Spleen (tissue), 11 donors: ENCODE results near the gene JAKMIP1. TPM values are rescaled to one million over a fixed set of nuclear protein-coding genes. Genes with fewer than 3 reads are reported as not detected.

ENCODE experiments used
- DNase-seq: peaks from one replicate; pipeline ENCODE4 v3.0.0-alpha.2; 2020
- H3K27ac ChIP-seq, 8 donors: fragments of 200-600 bp; sonication (generic) in 7 of 8; 1 replicate in 4 of 8; 2 replicates in 4 of 8; pipeline versions ENCODE4 v1.5.0 to v1.8.0; 2016 to 2021; ENCODE audit warnings: inconsistent platforms in 4 of 8, mild to moderate bottlenecking in 4 of 8, moderate library complexity in 1 of 8
- H3K27me3 ChIP-seq, 7 donors: fragments of 200-600 bp; sonication (generic) in 6 of 7; replicated peaks in 1 of 7; 1 replicate in 4 of 7; 2 replicates in 3 of 7; pipeline versions ENCODE4 v1.5.0 to v1.8.0; 2016 to 2021; ENCODE audit warnings: inconsistent platforms in 3 of 7, mild to moderate bottlenecking in 1 of 7
- H3K36me3 ChIP-seq, 6 donors: fragments of 200-600 bp; sonication (generic) in 5 of 6; 1 replicate in 4 of 6; 2 replicates in 2 of 6; pipeline versions ENCODE4 v1.5.0 to v1.8.0; 2016 to 2021; ENCODE audit warnings: inconsistent platforms in 2 of 6
- H3K4me1 ChIP-seq, 6 donors: fragments of 200-600 bp; sonication (generic) in 5 of 6; 1 replicate in 3 of 6; 2 replicates in 3 of 6; pipeline versions ENCODE4 v1.5.0 to v1.8.0; 2016 to 2021; ENCODE audit warnings: inconsistent platforms in 3 of 6
- H3K4me3 ChIP-seq, 8 donors: fragments of 200-600 bp; sonication (generic) in 7 of 8; 1 replicate in 4 of 8; 2 replicates in 4 of 8; pipeline versions ENCODE4 v1.5.0 to v1.8.0; 2016 to 2021; ENCODE audit warnings: inconsistent platforms in 4 of 8, mild to moderate bottlenecking in 4 of 8, moderate library complexity in 2 of 8
- H3K9me3 ChIP-seq, 8 donors: fragments of 200-600 bp; sonication (generic) in 7 of 8; 1 replicate in 4 of 8; 2 replicates in 4 of 8; pipeline versions ENCODE4 v1.5.0 to v1.8.0; 2016 to 2021; ENCODE audit warnings: inconsistent platforms in 4 of 8
- CTCF ChIP-seq, 11 experiments: fragments of 200-600 bp in 7 of 11; fragments of 450-650 bp in 4 of 11; sonication (generic) in 4 of 11; IDR thresholded peaks in 8 of 11; conservative IDR thresholded peaks in 3 of 11; 1 replicate in 7 of 11; 2 replicates in 4 of 11; pipeline versions ENCODE4 v1.4.0 to v1.8.0; 2016 to 2021; ENCODE audit warnings: antibody characterized with exemption in 11 of 11, inconsistent platforms in 4 of 11, mild to moderate bottlenecking in 1 of 11
- POLR2A ChIP-seq, 3 donors: fragments of 450-650 bp; IDR thresholded peaks; one replicate each; pipeline ENCODE4 v1.5.1; 2017; ENCODE audit warnings: antibody characterized with exemption in 3 of 3, mild to moderate bottlenecking in 1 of 3
- POLR2AphosphoS5 ChIP-seq, 3 donors: sonication (generic); formaldehyde crosslinking; IDR thresholded peaks; one replicate each; pipeline ENCODE4 v1.5.1; 2017; ENCODE audit warnings: antibody characterized with exemption in 3 of 3
- WGBS, 5 donors: extraction: QIAGEN DNeasy Blood & Tissue Kit in 3 of 5; methylation state at CpG; one replicate each; pipeline versions ENCODE4 v1.1.5 to v1.1.7; 2013 to 2018; 5-methylcytosine and 5-hydroxymethylcytosine counted together
- intact Hi-C: fragments of 100-400 bp; cut with DNase I; formaldehyde crosslinking; loops from one replicate; pipeline ENCODE4 v1.15.0; 2023; ENCODE audit warnings: low total_unique reads
- polyA plus RNA-seq, 3 donors: library from polyadenylated mRNA; stranded (reverse); fragments of 200-250 nt; gene quantifications; one replicate each; pipeline ENCODE4 v1.2.1, GENCODE V29; 2013
- total RNA-seq, 7 donors: library from RNA; depleted of rRNA in 3 of 7; stranded (reverse); fragments of >200 nt in 3 of 7; fragmentation: NEBNext Ultra II Directional in 4 of 7; extraction: Animal tissue kit (Norgen Biotek cat#: 25700) in 4 of 7; gene quantifications; one replicate each; pipeline versions ENCODE4 v1.1.0 to v1.2.1, GENCODE V29; 2016 to 2021
- donor health status: healthy with polysubstance abuse.
- donor health status: DM: no; HTN: no; CAD: no; lungs with moderate emphysema.
- donor health status: DM: no; HTN: no; CAD: no.
- donor health status: Bipolar disorder and iron deficiency.
- donor health status: healthy.
- donor health status: DM: no; HTN: no; CAD: no.
- donor health status: DM: yes; HTN: yes; CAD: no.

The JAKMIP1 gene
- total and polyA plus RNA-seq, 10 donors, result 0.37 to 8.7 (median 2.6) TPM

- Histone ChIP-seq H3K4me1 (no peaks in the 10 kb centered on the region), H3K9me3 (peaks cover 0 to 26% (median 13%) of the 10 kb centered on the region in 8 donors), H3K27me3 (peaks cover 0 to 5% (median 0%) of the 10 kb centered on the region in 7 donors), H3K36me3 (no peaks in the 10 kb centered on the region), H3K4me3 (no peak overlapping the region), H3K27ac (no peak overlapping the region)
- TF ChIP-seq CTCF (IDR thresholded peaks at IDR 0.05 in 8 of 11, conservative IDR thresholded peaks at IDR 0.05 in 3 of 11) (no peak), POLR2A (IDR thresholded peaks at IDR 0.05) (no peak), POLR2AphosphoS5 (IDR thresholded peaks at IDR 0.05) (no peak)
- intact Hi-C loops, result no loop called here
- DNase-seq, result peak; percentile 40
- 71 to 81% (median 80%) methylated on average over 6 of the region's 6 CpGs for WGBS, 5 donors
These were observed 52.9 kb downstream of the JAKMIP1 start for GRCh38 chr4:6147441-6147840.

GRCh38 chr4:6143603-6144181 lies 56.7 kb downstream of the JAKMIP1 start:
- no peak for TF ChIP-seq POLR2A (IDR thresholded peaks at IDR 0.05)
- TF ChIP-seq CTCF (IDR thresholded peaks at IDR 0.05 in 8 of 11, conservative IDR thresholded peaks at IDR 0.05 in 3 of 11), result no peak
- peaks cover 0 to 5% (median 0%) of the 10 kb centered on the region in 7 donors for H3K27me3 ChIP-seq
- H3K4me3 ChIP-seq, result no peak overlapping the region
- 49 to 72% (median 63%) methylated on average over 3 of the region's 3 CpGs for WGBS, 5 donors
- intact Hi-C loops, result no loop called here
- H3K27ac ChIP-seq, result no peak overlapping the region
- H3K4me1 ChIP-seq, result no peaks in the 10 kb centered on the region
- peaks cover 0 to 26% (median 13%) of the 10 kb centered on the region in 8 donors for H3K9me3 ChIP-seq
- no peaks in the 10 kb centered on the region for H3K36me3 ChIP-seq
- no peak for DNase-seq

GRCh38 chr4:6142935-6143602 lies 57.3 kb downstream of the JAKMIP1 start:
- Histone ChIP-seq H3K27me3 (no peaks in the 10 kb centered on the region), H3K4me1 (no peaks in the 10 kb centered on the region), H3K9me3 (peaks cover 0 to 26% (median 13%) of the 10 kb centered on the region in 8 donors), H3K36me3 (no peaks in the 10 kb centered on the region), H3K4me3 (no peak overlapping the region), H3K27ac (no peak overlapping the region)
- DNase-seq, result no peak
- TF ChIP-seq POLR2A (IDR thresholded peaks at IDR 0.05) (no peak), POLR2AphosphoS5 (IDR thresholded peaks at IDR 0.05) (no peak), CTCF (IDR thresholded peaks at IDR 0.05 in 8 of 11, conservative IDR thresholded peaks at IDR 0.05 in 3 of 11) (no peak)
- intact Hi-C loops, result no loop called here
- 84 to 89% (median 87%) methylated on average over 8 of the region's 8 CpGs for WGBS, 5 donors

- Histone ChIP-seq H3K4me1 (no peaks in the 10 kb centered on the region), H3K9me3 (peaks cover 0 to 26% (median 13%) of the 10 kb centered on the region in 8 donors), H3K27ac (no peak overlapping the region), H3K27me3 (no peaks in the 10 kb centered on the region), H3K36me3 (no peaks in the 10 kb centered on the region), H3K4me3 (no peak overlapping the region)
- WGBS, 5 donors, result 87 to 93% (median 93%) methylated on average over 6 to 7 of the region's 7 CpGs
- intact Hi-C loops, result no loop called here
- TF ChIP-seq POLR2AphosphoS5 (IDR thresholded peaks at IDR 0.05) (no peak), CTCF (IDR thresholded peaks at IDR 0.05 in 8 of 11, conservative IDR thresholded peaks at IDR 0.05 in 3 of 11) (no peak), POLR2A (IDR thresholded peaks at IDR 0.05) (no peak)
- DNase-seq, result peak; percentile 51
These were observed 57.8 kb downstream of the JAKMIP1 start for GRCh38 chr4:6142511-6142910.
